Breast epithelium (tissue), 4 donors: Measurements from ENCODE around the gene KLF15. TPM values are rescaled to one million over a fixed set of nuclear protein-coding genes. Genes with fewer than 3 reads are reported as not detected.
A peak's percentile ranks its signal among the peaks of the same experiment; 100 is the strongest.

Experiments used
- DNase-seq, 2 donors: peaks; one replicate each; pipeline ENCODE4 v3.0.0-alpha.2; 2019; ENCODE audit warnings: low spot score in 2 of 2
- H3K27ac ChIP-seq, 2 donors: fragments of 200-600 bp; sonication (generic) in 1 of 2; one replicate each; pipeline ENCODE4 v1.5.1; 2016 to 2019; ENCODE audit warnings: mild to moderate bottlenecking in 1 of 2
- H3K27me3 ChIP-seq, 2 donors: fragments of 200-600 bp; sonication (generic) in 1 of 2; one replicate each; pipeline versions ENCODE4 v1.5.1 to v1.6.0; 2017 to 2019; ENCODE audit warnings: control low read depth in 1 of 2, mild to moderate bottlenecking in 1 of 2
- H3K36me3 ChIP-seq: fragments of 200-600 bp; one replicate; pipeline ENCODE4 v1.5.1; 2019
- H3K4me1 ChIP-seq, 2 donors: fragments of 200-600 bp; sonication (generic); one replicate each; pipeline ENCODE4 v1.5.1; 2016 to 2019; ENCODE audit warnings: control low read depth in 1 of 2
- H3K4me3 ChIP-seq, 3 donors: fragments of 200-600 bp; sonication (generic); 1 replicate in 2 of 3; 2 replicates in 1 of 3; pipeline ENCODE4 v1.5.1; 2016 to 2019; ENCODE audit warnings: mild to moderate bottlenecking in 3 of 3, moderate library complexity in 2 of 3
- H3K9me3 ChIP-seq, 2 donors: fragments of 200-600 bp; sonication (generic) in 1 of 2; one replicate each; pipeline ENCODE4 v1.5.1; 2016 to 2019; ENCODE audit warnings: control low read depth in 1 of 2
- CTCF ChIP-seq, 3 donors: fragments of 450-650 bp; IDR thresholded peaks; one replicate each; pipeline ENCODE4 v1.5.1; 2016 to 2017; ENCODE audit warnings: antibody characterized with exemption in 3 of 3, mild to moderate bottlenecking in 3 of 3, moderate library complexity in 3 of 3
- POLR2A ChIP-seq: fragments of 450-650 bp; IDR thresholded peaks from one replicate; pipeline ENCODE4 v1.6.1; 2016; ENCODE audit warnings: antibody characterized with exemption, mild to moderate bottlenecking, moderate library complexity
- POLR2AphosphoS5 ChIP-seq, 3 donors: sonication (generic); formaldehyde crosslinking; IDR thresholded peaks; one replicate each; pipeline ENCODE4 v1.6.1; 2017; ENCODE audit warnings: antibody characterized with exemption in 3 of 3
- intact Hi-C: fragments of 100-400 bp; cut with DNase I; formaldehyde crosslinking; loops from one replicate; pipeline ENCODE4 v1.15.1; 2023; ENCODE audit warnings: low total_unique reads
- total RNA-seq, 3 donors: library from RNA; depleted of rRNA; stranded (reverse); fragments of >200 nt; gene quantifications; one replicate each; pipeline ENCODE4 v1.1.0, GENCODE V29; 2016

Gene KLF15
- total RNA-seq, 3 donors from 2014 or later, result 36.3 to 129 (median 44.2) TPM

GRCh38 chr3:126342991-126343648 is 14.1 kb downstream of the KLF15 start:
- TF ChIP-seq CTCF (IDR thresholded peaks at IDR 0.05) (no peak), POLR2A (no peak), POLR2AphosphoS5 (IDR thresholded peaks at IDR 0.05) (no peak)
- no peak overlapping the region for H3K4me3 ChIP-seq
- H3K4me1 ChIP-seq, result no peaks in the 10 kb centered on the region
- DNase-seq, result peak in 1 of 2 donors; percentile 34
- no peak overlapping the region for H3K27ac ChIP-seq
- intact Hi-C loops, result no loop called here
- no peaks in the 10 kb centered on the region for H3K27me3 ChIP-seq
- H3K9me3 ChIP-seq, result no peaks in the 10 kb centered on the region
- H3K36me3 ChIP-seq, result no peaks in the 10 kb centered on the region

DNA sequence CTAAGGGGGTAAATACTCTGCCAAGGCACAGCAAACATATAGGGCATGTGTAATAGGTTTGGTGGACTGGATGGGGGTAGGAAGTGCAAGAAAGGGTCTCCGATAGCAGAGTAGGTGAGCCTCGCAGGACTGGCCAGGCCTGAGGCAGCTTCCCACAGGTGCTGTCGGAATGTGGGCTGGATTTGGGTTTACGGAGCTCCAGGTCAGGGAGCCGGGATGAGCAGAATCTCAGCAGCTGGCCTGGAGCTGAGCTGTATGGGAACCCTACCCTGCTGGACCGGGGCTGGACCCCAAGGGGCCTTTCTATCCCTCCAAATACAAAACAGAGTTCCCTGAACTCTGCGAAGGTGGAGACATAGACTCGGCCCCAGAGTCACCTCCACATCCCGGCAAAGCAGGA is 15.0 kb downstream of the KLF15 start:
- H3K36me3 ChIP-seq, result no peaks in the 10 kb centered on the region
- H3K27ac ChIP-seq, result no peak overlapping the region
- H3K4me3 ChIP-seq, result no peak overlapping the region
- no peaks in the 10 kb centered on the region for H3K9me3 ChIP-seq
- H3K4me1 ChIP-seq, result no peaks in the 10 kb centered on the region
- no peak for TF ChIP-seq POLR2A
- no peak for TF ChIP-seq CTCF (IDR thresholded peaks at IDR 0.05)
- TF ChIP-seq POLR2AphosphoS5 (IDR thresholded peaks at IDR 0.05), result no peak
- intact Hi-C loops, result no loop called here
- H3K27me3 ChIP-seq, result no peaks in the 10 kb centered on the region
- peak in 1 of 2 donors; percentile 20 for DNase-seq

DNA sequence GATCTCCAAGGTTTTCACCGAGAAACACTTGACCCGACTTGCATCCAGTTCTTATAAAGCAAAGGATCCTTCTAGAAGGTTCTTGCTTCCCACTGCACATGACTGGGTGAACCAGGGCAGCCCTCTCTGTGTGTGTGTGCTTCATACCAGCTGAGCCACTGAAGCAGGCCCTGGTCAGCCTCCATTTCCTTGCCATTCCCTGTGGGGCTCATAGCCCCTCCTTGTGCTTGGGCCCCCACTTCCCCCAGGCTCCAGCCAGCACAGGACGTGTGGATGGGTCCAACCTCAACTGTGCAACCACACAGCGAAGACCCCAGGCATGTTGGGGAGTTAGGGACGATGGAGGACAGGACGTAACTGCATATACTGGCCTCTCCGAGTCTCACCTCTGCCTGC is 15.5 kb downstream of the KLF15 start:
- no peaks in the 10 kb centered on the region for H3K4me1 ChIP-seq
- no peaks in the 10 kb centered on the region for H3K9me3 ChIP-seq
- no peak overlapping the region for H3K27ac ChIP-seq
- no peaks in the 10 kb centered on the region for H3K36me3 ChIP-seq
- intact Hi-C loops, result no loop called here
- TF ChIP-seq CTCF (IDR thresholded peaks at IDR 0.05) (no peak), POLR2A (no peak), POLR2AphosphoS5 (IDR thresholded peaks at IDR 0.05) (no peak)
- peak in 1 of 2 donors; percentile 12 for DNase-seq
- H3K4me3 ChIP-seq, result no peak overlapping the region
- H3K27me3 ChIP-seq, result no peaks in the 10 kb centered on the region

- Histone ChIP-seq H3K27me3 (no peaks in the 10 kb centered on the region), H3K4me1 (no peaks in the 10 kb centered on the region), H3K9me3 (no peaks in the 10 kb centered on the region), H3K36me3 (no peaks in the 10 kb centered on the region), H3K4me3 (no peak overlapping the region), H3K27ac (no peak overlapping the region)
- TF ChIP-seq POLR2A, result no peak
- TF ChIP-seq POLR2AphosphoS5 (IDR thresholded peaks at IDR 0.05), result no peak
- no peak for TF ChIP-seq CTCF (IDR thresholded peaks at IDR 0.05)
- peak in 1 of 2 donors; percentile 33 for DNase-seq
- intact Hi-C loops, result no loop called here
Measured at GRCh38 chr3:126340943-126341754, 16.1 kb downstream of the KLF15 start.

DNA sequence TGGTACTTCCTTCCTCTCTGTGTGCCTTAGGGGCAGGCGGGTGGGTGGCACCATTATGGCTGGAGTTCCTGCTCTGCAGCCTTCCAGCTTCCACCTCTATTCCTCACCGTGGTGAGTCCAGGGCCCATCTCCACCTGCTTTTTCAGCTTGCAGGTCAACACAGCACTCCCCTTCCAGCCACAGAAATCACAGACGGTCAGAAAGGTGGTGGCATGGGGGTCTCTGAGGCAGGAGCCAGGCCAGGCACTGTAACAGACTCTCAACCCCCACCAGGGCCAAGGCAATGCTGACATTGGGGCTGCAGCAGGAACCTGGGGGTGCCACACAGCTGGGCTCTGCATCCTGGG is 16.6 kb downstream of the KLF15 start:
- Histone ChIP-seq H3K9me3 (no peaks in the 10 kb centered on the region), H3K4me1 (no peaks in the 10 kb centered on the region), H3K4me3 (no peak overlapping the region), H3K27me3 (no peaks in the 10 kb centered on the region), H3K36me3 (no peaks in the 10 kb centered on the region), H3K27ac (no peak overlapping the region)
- intact Hi-C loops, result no loop called here
- no peak for TF ChIP-seq POLR2AphosphoS5 (IDR thresholded peaks at IDR 0.05)
- TF ChIP-seq POLR2A, result no peak
- no peak for TF ChIP-seq CTCF (IDR thresholded peaks at IDR 0.05)
- no peak for DNase-seq
